A549 (cell line): ENCODE data around the gene RPL37. TPM values are rescaled to one million over a fixed set of nuclear protein-coding genes. Genes with fewer than 3 reads are reported as not detected.

ENCODE experiments used
- ATAC-seq, 2 experiments: fragments of 200-7000 bp in 1 of 2; fragments of >200 bp in 1 of 2; cut with Nextera tagmentation in 1 of 2; cut with Tn5 transposase in 1 of 2; 3 replicates each; pipeline versions ENCODE4 v1.8.0 to v1.9.1; 2018 to 2020; ENCODE audit warnings: mild to moderate bottlenecking in 1 of 2, moderate library complexity in 1 of 2
- CTCF ChIA-PET: fragments of 300-600 bp; sonication (Branson Sonifier 250); formaldehyde crosslinking; extraction: SDS; loops from one replicate; lab custom pipeline; 2021; ENCODE audit warnings: antibody characterized with exemption, inconsistent platforms; lab: Yijun Ruan, JAX
- POLR2A ChIA-PET: fragments of 350-600 bp; formaldehyde crosslinking; extraction: SDS; loops from one replicate; lab custom pipeline; 2021; ENCODE audit warnings: antibody characterized with exemption, inconsistent platforms; lab: Yijun Ruan, JAX
- DNase-seq, 2 experiments: peaks; one replicate each; pipeline versions ENCODE4 v3.0.0 to v3.0.0-alpha.2; 2011 to 2016; ENCODE audit warnings: low read depth in 1 of 2, low spot score in 1 of 2
- FAIRE-seq: peaks from 2 replicates; lab custom pipeline; 2011; peaks lifted over from hg19 to GRCh38; lab: Jason Lieb, UNC
- H3K27ac ChIP-seq, 2 experiments: fragments of >200 bp; sonication (Bioruptor Twin); formaldehyde crosslinking; 3 replicates each; pipeline ENCODE4 v1.5.1; 2016 to 2017
- H3K4me1 ChIP-seq: fragments of >200 bp; sonication (Bioruptor Twin); formaldehyde crosslinking; 3 replicates; pipeline ENCODE4 v1.6.1; 2016
- H3K4me2 ChIP-seq: fragments of >200 bp; sonication (Bioruptor Twin); formaldehyde crosslinking; 3 replicates; pipeline ENCODE4 v1.6.1; 2016
- H3K4me3 ChIP-seq: fragments of >200 bp; sonication (Bioruptor Twin); formaldehyde crosslinking; 3 replicates; pipeline ENCODE4 v1.5.1; 2016
- H3K9me3 ChIP-seq: fragments of >200 bp; sonication (Bioruptor Twin); formaldehyde crosslinking; 3 replicates; pipeline ENCODE4 v1.6.1; 2016
- BCL3 ChIP-seq: fragments of >200 bp; sonication (Bioruptor Twin); formaldehyde crosslinking; IDR thresholded peaks from 3 replicates; pipeline ENCODE4 v1.6.1; 2016
- BHLHE40 ChIP-seq: IDR thresholded peaks from 2 replicates; pipeline ENCODE4 v1.6.1; 2012; ENCODE audit warnings: low read depth, low read length, inconsistent platforms
- CTCF ChIP-seq: fragments of >200 bp; sonication (Bioruptor Twin); formaldehyde crosslinking; IDR thresholded peaks from 3 replicates; pipeline ENCODE4 v1.5.1; 2016
- E2F6 ChIP-seq: IDR thresholded peaks from 2 replicates; pipeline ENCODE4 v1.6.1; 2012; ENCODE audit warnings: low read depth, borderline replicate concordance
- EHMT2 ChIP-seq: fragments of 200-600 bp; sonication (generic); IDR thresholded peaks from 2 replicates; pipeline ENCODE4 v1.6.1; 2016; ENCODE audit warnings: antibody characterized with exemption, low read depth, mild to moderate bottlenecking, moderate library complexity
- FOSB ChIP-seq: fragments of 250-450 bp; sonication (Bioruptor Pico); IDR thresholded peaks from 2 replicates; pipeline ENCODE4 v1.5.0; 2020; ENCODE audit warnings: mild to moderate bottlenecking, moderate library complexity
- FOSL2 ChIP-seq, 2 experiments: fragments of 450-650 bp in 1 of 2; fragments of >200 bp in 1 of 2; sonication (Bioruptor Twin) in 1 of 2; formaldehyde crosslinking; IDR thresholded peaks; 2 replicates each; pipeline versions ENCODE4 v1.5.0 to v1.6.1; 2016 to 2020; ENCODE audit warnings: mild to moderate bottlenecking in 1 of 2, moderate library complexity in 1 of 2
- HDAC2 ChIP-seq: fragments of 200-600 bp; sonication (generic); IDR thresholded peaks from 2 replicates; pipeline ENCODE4 v1.6.1; 2016
- HEYL ChIP-seq: fragments of 250-450 bp; sonication (Bioruptor Pico); IDR thresholded peaks from 2 replicates; pipeline ENCODE4 v1.8.0; 2021; ENCODE audit warnings: mild to moderate bottlenecking, moderate library complexity
- HMGXB4 ChIP-seq: fragments of 250-450 bp; sonication (Bioruptor Pico); IDR thresholded peaks from 2 replicates; pipeline ENCODE4 v1.5.0; 2021; ENCODE audit warnings: mild to moderate bottlenecking, moderate library complexity, borderline replicate concordance
- HOXA7 ChIP-seq: fragments of 250-450 bp; sonication (Bioruptor Pico); IDR thresholded peaks from 2 replicates; pipeline ENCODE4 v1.5.0; 2020; ENCODE audit warnings: mild to moderate bottlenecking, moderate library complexity
- KDM1A ChIP-seq: fragments of 200-600 bp; sonication (generic); IDR thresholded peaks from 2 replicates; pipeline ENCODE4 v1.6.1; 2016; ENCODE audit warnings: low read depth, mild to moderate bottlenecking
- MYC ChIP-seq: IDR thresholded peaks from 2 replicates; pipeline ENCODE4 v1.6.1; 2012; ENCODE audit warnings: mild to moderate bottlenecking, inconsistent platforms, low read length, improper control_type of control experiment, borderline replicate concordance
- PHF8 ChIP-seq: fragments of 200-600 bp; sonication (generic); IDR thresholded peaks from 2 replicates; pipeline ENCODE4 v1.6.1; 2016; ENCODE audit warnings: low read depth, mild to moderate bottlenecking, antibody characterized with exemption, moderate library complexity, borderline replicate concordance
- POLR2A ChIP-seq: IDR thresholded peaks from 2 replicates; pipeline ENCODE4 v1.6.1; 2012; ENCODE audit warnings: mild to moderate bottlenecking, low read length
- POLR2AphosphoS2 ChIP-seq: conservative IDR thresholded peaks from 2 replicates; pipeline ENCODE4 v1.6.1; 2012; ENCODE audit warnings: low read length, improper control_type of control experiment, inconsistent platforms
- RAD21 ChIP-seq, 2 experiments: fragments of >200 bp in 1 of 2; sonication (Bioruptor Twin) in 1 of 2; formaldehyde crosslinking in 1 of 2; IDR thresholded peaks in 1 of 2; conservative IDR thresholded peaks in 1 of 2; 2 replicates in 1 of 2; 3 replicates in 1 of 2; pipeline ENCODE4 v1.6.1; 2012 to 2018; ENCODE audit warnings: inconsistent platforms in 1 of 2
- RFX5 ChIP-seq: fragments of 450-650 bp; IDR thresholded peaks from 2 replicates; pipeline ENCODE4 v1.7.1; 2014; ENCODE audit warnings: antibody characterized with exemption, mild to moderate bottlenecking, moderate library complexity
- RNF2 ChIP-seq: fragments of 200-600 bp; sonication (generic); IDR thresholded peaks from 2 replicates; pipeline ENCODE4 v1.6.1; 2016; ENCODE audit warnings: low read depth, mild to moderate bottlenecking, antibody characterized with exemption, moderate library complexity, borderline replicate concordance
- SMC3 ChIP-seq: fragments of >200 bp; sonication (Bioruptor Twin); formaldehyde crosslinking; IDR thresholded peaks from 3 replicates; pipeline ENCODE4 v1.6.1; 2018; ENCODE audit warnings: inconsistent platforms
- TP53 ChIP-seq: fragments of 250-450 bp; sonication (Bioruptor Pico); IDR thresholded peaks from 2 replicates; pipeline ENCODE4 v1.5.0; 2021; ENCODE audit warnings: mild to moderate bottlenecking, moderate library complexity
- USF2 ChIP-seq: fragments of 450-650 bp; IDR thresholded peaks from 2 replicates; pipeline ENCODE4 v1.6.1; 2014; ENCODE audit warnings: antibody characterized with exemption
- ZFP36 ChIP-seq: fragments of 450-650 bp; IDR thresholded peaks from 2 replicates; pipeline ENCODE4 v1.6.1; 2014; ENCODE audit warnings: borderline replicate concordance; ENCODE audit not compliant: partially characterized antibody
- WGBS: methylation state at CpG from one replicate; pipeline ENCODE4 v1.1.6; 2017; ENCODE audit errors: missing lambda C conversion rate; 5-methylcytosine and 5-hydroxymethylcytosine counted together
- polyA plus RNA-seq, 4 experiments: library from polyadenylated mRNA; depleted of rRNA in 3 of 4; stranded (reverse); fragments of >200 nt; fragmentation: RNase III in 1 of 4; extraction: RNeasy Plus Mini Kit Qiagen cat#74134 plus additional on column Dnase treatment in 1 of 4; gene quantifications; 2 replicates in 3 of 4; 3 replicates in 1 of 4; pipeline ENCODE4 v1.2.3, GENCODE V29; 2011 to 2017

RPL37 gene
- polyA plus RNA-seq, 2 of the 4 experiments (the other 2 are of a cell fraction): 2,762 to 4,402 TPM

GRCh38 chr5:40799258-40799657, 35.8 kb downstream of the RPL37 start:
- WGBS: 15% methylated on average over 1 of the region's 1 CpG
- H3K4me1 ChIP-seq: peaks cover 25% of the 10 kb centered on the region
- DNase-seq (no peak), ATAC-seq (no peak), FAIRE-seq (no peak)
- ChIA-PET POLR2A (interaction anchor here (0.5 to 1.5 kb wide), 7 partner anchors 9 to 1357 kb away, joined by 3 to 10 read pairs (median 4); no protein-coding TSS in a partner anchor), CTCF (interaction anchor here (1.0 to 1.1 kb wide), 4 partner anchors 11 to 35 kb away, joined by 3 to 6 read pairs (median 4); no protein-coding TSS in a partner anchor)
- TF ChIP-seq POLR2AphosphoS2: no peak
- TF ChIP-seq HOXA7 (CRISPR knock-in tag): no peak
- no peak for TF ChIP-seq MYC
- no peak for TF ChIP-seq KDM1A
- TF ChIP-seq ZFP36: no peak
- no peak for TF ChIP-seq HDAC2
- TF ChIP-seq FOSL2 (IDR thresholded peaks at IDR 0.05): no peak
- no peak for TF ChIP-seq FOSL2 (CRISPR knock-in tag; IDR thresholded peaks at IDR 0.05)
- TF ChIP-seq BHLHE40: no peak
- no peak for TF ChIP-seq RAD21 (conservative IDR thresholded peaks at IDR 0.05 in 1 of 2, IDR thresholded peaks at IDR 0.05 in 1 of 2)
- TF ChIP-seq SMC3: no peak
- TF ChIP-seq RFX5: no peak
- no peak for TF ChIP-seq USF2
- no peak for TF ChIP-seq HEYL (CRISPR knock-in tag)
- TF ChIP-seq POLR2A: no peak
- no peak for TF ChIP-seq TP53
- H3K4me3 ChIP-seq: peak overlapping the region; percentile 80; the same call in 2 of the 3 replicates
- H3K27ac ChIP-seq: peak overlapping the region; percentile 45 to 99; a peak in 5 of 6 replicates
- no peaks in the 10 kb centered on the region for H3K9me3 ChIP-seq
- peak overlapping the region; percentile 82 for H3K4me2 ChIP-seq

GRCh38 chr5:40798801-40799210, 36.2 kb downstream of the RPL37 start:
- H3K27ac ChIP-seq: peak overlapping the region; percentile 99 to 100
- 3% methylated on average over 7 of the region's 7 CpGs for WGBS
- TF ChIP-seq HMGXB4 (CRISPR knock-in tag) (no peak), RNF2 (no peak), HDAC2 (no peak), RAD21 (conservative IDR thresholded peaks at IDR 0.05 in 1 of 2, IDR thresholded peaks at IDR 0.05 in 1 of 2) (peak in 1 of 2 experiments; percentile 31; a peak in 2 of 5 replicates)
- CTCF ChIA-PET: interaction anchor here (1.0 to 1.1 kb wide), 5 partner anchors 11 to 57 kb away, joined by 3 to 6 read pairs (median 3); no protein-coding TSS in a partner anchor
- DNase-seq: peak; percentile 50 to 75
- H3K4me2 ChIP-seq: peak overlapping the region; percentile 82
- POLR2A ChIA-PET: interaction anchor here (0.5 to 1.5 kb wide), 8 partner anchors 10 to 1357 kb away, joined by 3 to 10 read pairs (median 4); partner anchors contain the start of gene CARD6
- H3K4me3 ChIP-seq: peak overlapping the region; percentile 80
- no peak for FAIRE-seq
- H3K4me1 ChIP-seq: peaks cover 25% of the 10 kb centered on the region
- no peaks in the 10 kb centered on the region for H3K9me3 ChIP-seq
- peak; percentile 79 to 81 for ATAC-seq

- peak within 1 kb of the TSS; percentile 99 to 100 for H3K27ac ChIP-seq
- peak within 1 kb of the TSS; percentile 91 for H3K4me2 ChIP-seq
- ChIA-PET POLR2A (interaction anchor here (0.5 to 1.5 kb wide), 9 partner anchors 10 to 1356 kb away, joined by 3 to 10 read pairs (median 3); partner anchors contain the start of gene CARD6), CTCF (interaction anchor here (0.6 to 1.1 kb wide), 8 partner anchors 9 to 56 kb away, joined by 3 to 6 read pairs (median 4); no protein-coding TSS in a partner anchor)
- under 1% methylated on average over 18 of the region's 70 CpGs for WGBS
- ATAC-seq: peak; percentile 96
- H3K9me3 ChIP-seq: no peaks in the 10 kb centered on the region
- peak; percentile 80 to 87 for DNase-seq
- FAIRE-seq: no peak
- peak within 1 kb of the TSS; percentile 80 for H3K4me3 ChIP-seq
- H3K4me1 ChIP-seq: peaks cover 30% of the 10 kb centered on the region
- TF ChIP-seq FOSL2 (IDR thresholded peaks at IDR 0.05): no peak
- peak; percentile 41; the same call in 1 of the 2 replicates for TF ChIP-seq FOSL2 (CRISPR knock-in tag; IDR thresholded peaks at IDR 0.05)
- peak; percentile 64 for TF ChIP-seq PHF8
- peak; percentile 58 for TF ChIP-seq CTCF
- no peak for TF ChIP-seq EHMT2
- TF ChIP-seq POLR2A: peak; percentile 81
- TF ChIP-seq FOSB (CRISPR knock-in tag): no peak
- TF ChIP-seq BCL3: peak; percentile 68; the same call in 2 of the 3 replicates
- peak; percentile 73 for TF ChIP-seq SMC3
- TF ChIP-seq E2F6: peak; percentile 78; the same call in 1 of the 2 replicates
- TF ChIP-seq RAD21 (conservative IDR thresholded peaks at IDR 0.05 in 1 of 2, IDR thresholded peaks at IDR 0.05 in 1 of 2): peak; percentile 26 to 57; a peak in 2 of 5 replicates
- TF ChIP-seq MYC: no peak
Measured at GRCh38 chr5:40798012-40798800, 36.8 kb downstream of the RPL37 start, which contains the start of gene PRKAA1. Gene PRKAA1, minus strand, starts transcription at chr5:40798374. Its CDS starts 185 bp downstream, at chr5:40798189.
